ENCODE results near the gene CFAP299. TPM values are rescaled to one million over a fixed set of nuclear protein-coding genes. Genes with fewer than 3 reads are reported as not detected.

Gene CFAP299
- total and polyA plus RNA-seq, 2 of the 8 experiments (the other 6 are each of a cell fraction or from before 2014, with no cell fraction given): not detected

GRCh38 chr4:80413086-80413485, 77.6 kb downstream of the CFAP299 start (continued):
- TF ChIP-seq TCF12 (IDR thresholded peaks at IDR 0.05; ENCODE audit: low read depth, low read length) (no peak), BACH1 (IDR thresholded peaks at IDR 0.05; ENCODE audit: low read length) (no peak), EP300 (IDR thresholded peaks at IDR 0.05; ENCODE audit: borderline replicate concordance in 1 of 2, low read depth in 2 of 2, low read length in 2 of 2) (no peak), KDM5A (IDR thresholded peaks at IDR 0.05; ENCODE audit: low read length) (no peak), SIX5 (IDR thresholded peaks at IDR 0.05; ENCODE audit: low read depth, low read length) (no peak)
